Right ventricle myocardium inferior (tissue), 1 donor: ENCODE measurements around the gene ECE2. TPM values are rescaled to one million over a fixed set of nuclear protein-coding genes. Genes with fewer than 3 reads are reported as not detected.

Experiments
- microRNA-seq: library from miRNA; unstranded; fragments of <30 nt; microRNA quantifications from one replicate; pipeline ENCODE4 v1.2.0, GENCODE V29; 2020
- total RNA-seq: library from RNA; stranded (reverse); fragmentation: NEBNext Ultra II Directional; extraction: Animal tissue kit (Norgen Biotek cat#: 25700); gene quantifications from one replicate; pipeline ENCODE4 v1.2.1, GENCODE V29; 2021
- donor health status: DM: no; HTN: yes; CAD: no; lungs with severe emphysema.

The ECE2 gene
- total RNA-seq, 1 donor from 2014 or later = not detected

Small RNA genes within 50 kb of the gene (microRNA-seq; reads per million reads assigned to microRNA genes)
- gene MIR1224 = not detected

Other genes starting within 250 kb of the ECE2 start
- gene HTR3D, start 244.3 kb upstream of the ECE2 start, total RNA-seq = not detected
- not detected for gene HTR3C, start 223.0 kb upstream of the ECE2 start, total RNA-seq
- gene HTR3E, start 179.0 kb upstream of the ECE2 start, total RNA-seq = not detected
- 32.2 TPM for gene EIF2B5, start 140.7 kb upstream of the ECE2 start, total RNA-seq
- 60.7 TPM for gene DVL3, start 120.6 kb upstream of the ECE2 start, total RNA-seq
- gene AP2M1, start 101.2 kb upstream of the ECE2 start, total RNA-seq = 269 TPM
- gene ABCF3, start 89.8 kb upstream of the ECE2 start, total RNA-seq = 68.2 TPM
- not detected for gene VWA5B2, start 46.4 kb upstream of the ECE2 start, total RNA-seq
- 18.4 TPM for gene ALG3, start 27.1 kb upstream of the ECE2 start, total RNA-seq
- gene EEF1AKMT4, start 26.4 kb upstream of the ECE2 start, total RNA-seq = 1.7 TPM
- gene CAMK2N2, start 14.5 kb upstream of the ECE2 start, total RNA-seq = not detected
- 228 TPM for gene PSMD2, start 23.2 kb downstream of the ECE2 start, total RNA-seq
- 274 TPM for gene EIF4G1, start 38.6 kb downstream of the ECE2 start, total RNA-seq
- gene FAM131A, start 61.6 kb downstream of the ECE2 start, total RNA-seq = 33.4 TPM
- 2.9 TPM for gene CLCN2, start 85.6 kb downstream of the ECE2 start, total RNA-seq
- gene POLR2H, start 85.7 kb downstream of the ECE2 start, total RNA-seq = 27.1 TPM
- gene THPO, start 102.2 kb downstream of the ECE2 start, total RNA-seq = 0.35 TPM
- 8.7 TPM for gene CHRD, start 104.0 kb downstream of the ECE2 start, total RNA-seq